Prostate gland (tissue), 2 donors: Measurements from ENCODE around the gene CES2. TPM values are rescaled to one million over a fixed set of nuclear protein-coding genes. Genes with fewer than 3 reads are reported as not detected.
"Not testable (repeated sequence)": the region's sequence is repeated elsewhere in the genome, so short reads cannot be mapped to it uniquely, and the experiment has no call there.

Source experiments
- DNase-seq: peaks from one replicate; pipeline ENCODE4 v3.0.0-alpha.2; 2019; ENCODE audit warnings: low spot score
- H3K27ac ChIP-seq, 2 donors: fragments of 200-600 bp; sonication (generic); 2 replicates each; pipeline ENCODE4 v1.5.1; 2017 to 2019
- H3K27me3 ChIP-seq: fragments of 200-600 bp; sonication (generic); replicated peaks from 2 replicates; pipeline ENCODE4 v1.5.1; 2019; ENCODE audit not compliant: insufficient read depth
- H3K36me3 ChIP-seq, 2 donors: fragments of 200-600 bp; sonication (generic); 1 replicate in 1 of 2; 2 replicates in 1 of 2; pipeline versions ENCODE4 v1.5.1 to v1.8.1; 2017 to 2019
- H3K4me1 ChIP-seq: fragments of 200-600 bp; sonication (generic); replicated peaks from 2 replicates; pipeline ENCODE4 v1.5.1; 2019
- H3K4me3 ChIP-seq, 2 donors: fragments of 200-600 bp; sonication (generic); 2 replicates each; pipeline ENCODE4 v1.5.1; 2017 to 2019
- H3K9me3 ChIP-seq: fragments of 200-600 bp; sonication (generic); 2 replicates; pipeline ENCODE4 v1.5.1; 2017
- POLR2A ChIP-seq: fragments of 450-650 bp; IDR thresholded peaks from one replicate; pipeline ENCODE4 v1.6.1; 2016; ENCODE audit warnings: antibody characterized with exemption, mild to moderate bottlenecking
- POLR2AphosphoS5 ChIP-seq: sonication (generic); formaldehyde crosslinking; IDR thresholded peaks from one replicate; pipeline ENCODE4 v1.6.1; 2017; ENCODE audit warnings: antibody characterized with exemption
- WGBS: methylation state at CpG from one replicate; pipeline ENCODE4 v1.1.5; 2018; 5-methylcytosine and 5-hydroxymethylcytosine counted together
- intact Hi-C: fragments of 100-400 bp; cut with DNase I; formaldehyde crosslinking; loops from one replicate; pipeline ENCODE4 v1.14.2; 2022
- total RNA-seq, 2 donors: library from RNA; depleted of rRNA; stranded (reverse); fragments of >200 nt; gene quantifications; one replicate each; pipeline ENCODE4 v1.1.0, GENCODE V29; 2016
- TF ChIP-seq, protein P1 (sequence below), 4 experiments: fragments of 200-600 bp in 2 of 4; fragments of 450-650 bp in 2 of 4; sonication (generic) in 2 of 4; IDR thresholded peaks; 1 replicate in 3 of 4; 2 replicates in 1 of 4; pipeline ENCODE4 v1.5.1; 2016 to 2019; ENCODE audit warnings: antibody characterized with exemption in 4 of 4, mild to moderate bottlenecking in 2 of 4, moderate library complexity in 2 of 4

The CES2 gene
- total RNA-seq, 2 donors from 2014 or later, result 36.3 to 61.5 TPM

DNA sequence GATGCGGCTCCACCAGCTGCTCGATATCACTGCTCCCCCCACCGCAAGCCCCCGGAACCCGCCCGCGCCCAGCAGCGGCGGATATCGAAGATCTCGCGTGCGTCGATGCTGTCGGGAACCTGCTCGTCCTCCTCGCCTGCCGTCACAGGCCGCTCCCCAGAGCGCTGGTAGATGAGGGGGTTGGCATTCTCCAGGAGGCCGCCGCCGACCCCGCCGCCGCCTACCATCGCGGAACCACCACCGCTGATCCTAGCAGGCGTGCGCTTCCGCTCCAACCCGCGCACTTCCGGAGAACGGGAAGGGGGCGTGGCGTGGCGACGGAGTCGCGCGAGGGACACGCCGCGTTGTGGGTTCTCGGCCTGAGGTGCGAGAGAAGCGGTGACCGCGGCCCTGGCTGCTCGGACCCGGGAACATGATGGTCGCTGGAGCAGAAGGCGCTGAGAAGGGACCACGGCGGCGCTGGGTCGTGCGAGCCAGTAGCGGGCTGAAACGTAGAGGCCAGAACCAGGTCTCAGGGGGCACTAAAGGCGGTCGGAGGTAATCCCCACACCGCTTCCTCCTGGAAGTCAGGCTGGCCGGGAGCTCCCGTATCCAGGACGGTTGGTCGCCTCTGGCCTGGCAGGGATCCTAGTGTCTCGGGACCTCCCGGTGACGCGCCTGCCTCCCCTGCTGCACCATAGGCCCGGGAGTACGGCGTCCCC is 1.0 kb upstream of the CES2 start, which contains the start of gene CIAO2B:
Gene CIAO2B (minus strand): TSS at position 265 of the 701 bp plus-strand sequence. CDS start 38 bp downstream, at position 227.
- no peaks in the 10 kb centered on the region for H3K36me3 ChIP-seq
- intact Hi-C loops, result no loop called here
- H3K9me3 ChIP-seq, result no peaks in the 10 kb centered on the region
- no peaks in the 10 kb centered on the region for H3K27me3 ChIP-seq
- peaks cover 22% of the 10 kb centered on the region for H3K4me1 ChIP-seq
- peak within 1 kb of the TSS; percentile 89 to 92 for H3K27ac ChIP-seq
- H3K4me3 ChIP-seq, result peak within 1 kb of the TSS; percentile 99 to 100
- TF ChIP-seq POLR2AphosphoS5 (peak; percentile 99), POLR2A (peak; percentile 84)
- TF ChIP-seq, protein P1, sequence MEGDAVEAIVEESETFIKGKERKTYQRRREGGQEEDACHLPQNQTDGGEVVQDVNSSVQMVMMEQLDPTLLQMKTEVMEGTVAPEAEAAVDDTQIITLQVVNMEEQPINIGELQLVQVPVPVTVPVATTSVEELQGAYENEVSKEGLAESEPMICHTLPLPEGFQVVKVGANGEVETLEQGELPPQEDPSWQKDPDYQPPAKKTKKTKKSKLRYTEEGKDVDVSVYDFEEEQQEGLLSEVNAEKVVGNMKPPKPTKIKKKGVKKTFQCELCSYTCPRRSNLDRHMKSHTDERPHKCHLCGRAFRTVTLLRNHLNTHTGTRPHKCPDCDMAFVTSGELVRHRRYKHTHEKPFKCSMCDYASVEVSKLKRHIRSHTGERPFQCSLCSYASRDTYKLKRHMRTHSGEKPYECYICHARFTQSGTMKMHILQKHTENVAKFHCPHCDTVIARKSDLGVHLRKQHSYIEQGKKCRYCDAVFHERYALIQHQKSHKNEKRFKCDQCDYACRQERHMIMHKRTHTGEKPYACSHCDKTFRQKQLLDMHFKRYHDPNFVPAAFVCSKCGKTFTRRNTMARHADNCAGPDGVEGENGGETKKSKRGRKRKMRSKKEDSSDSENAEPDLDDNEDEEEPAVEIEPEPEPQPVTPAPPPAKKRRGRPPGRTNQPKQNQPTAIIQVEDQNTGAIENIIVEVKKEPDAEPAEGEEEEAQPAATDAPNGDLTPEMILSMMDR (IDR thresholded peaks at IDR 0.05), result no peak
- DNase-seq, result peak; percentile 84
- under 1% methylated on average over 48 of the region's 76 CpGs for WGBS

DNA sequence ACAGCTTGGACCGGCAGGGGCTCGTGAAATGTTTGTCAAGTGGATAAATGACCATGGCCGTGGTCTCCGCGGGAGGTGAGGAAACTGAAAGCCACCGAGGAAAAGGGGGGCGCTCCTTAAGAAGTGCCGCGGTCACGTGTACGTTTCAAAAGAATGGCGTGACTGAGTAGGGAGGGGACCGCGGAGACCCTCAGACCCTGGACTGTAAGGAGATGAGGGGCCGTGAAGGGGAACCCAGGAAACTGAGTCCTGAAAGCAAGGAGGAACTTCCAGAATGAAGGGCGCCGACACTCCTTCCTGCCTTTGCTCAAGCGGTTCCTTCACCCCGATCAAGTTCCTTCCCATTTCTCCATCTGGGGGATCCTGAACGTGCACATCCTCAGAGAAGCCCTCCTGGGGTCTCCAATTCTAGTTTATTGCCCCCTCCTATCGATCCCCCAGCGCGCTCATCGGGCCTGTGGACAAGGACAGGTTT is 440 bp upstream of the CES2 start:
- peak overlapping the region; percentile 89 to 92 for H3K27ac ChIP-seq
- WGBS, result under 1% methylated on average over 22 of the region's 24 CpGs
- H3K36me3 ChIP-seq, intact Hi-C loops, H3K27me3 ChIP-seq, DNase-seq, H3K9me3 ChIP-seq: not testable (repeated sequence)
- H3K4me3 ChIP-seq, result peak overlapping the region; percentile 99 to 100
- peaks cover 22% of the 10 kb centered on the region for H3K4me1 ChIP-seq

DNA sequence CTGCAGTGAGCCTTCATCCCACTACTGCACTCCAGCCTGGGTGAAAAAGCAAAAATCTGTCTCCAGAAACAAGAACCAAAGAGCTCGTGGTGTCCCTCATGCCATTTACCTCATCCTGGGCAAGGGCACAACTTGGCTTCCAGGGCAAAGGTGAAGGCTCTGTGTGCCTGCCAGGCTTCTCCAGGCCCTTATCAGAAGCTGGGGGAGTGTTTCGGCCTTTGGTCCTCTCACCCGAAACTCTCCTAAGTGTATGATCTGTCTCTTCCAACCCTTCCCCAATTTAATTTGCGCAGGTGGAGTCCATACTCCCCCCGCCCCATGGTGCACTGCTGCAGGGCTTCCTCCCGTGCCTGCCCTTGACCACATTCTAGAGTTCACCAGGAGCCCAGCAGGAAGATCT is 1.1 kb downstream of the CES2 start:
- 87% methylated on average over 6 of the region's 6 CpGs for WGBS
- H3K27me3 ChIP-seq, result no peaks in the 10 kb centered on the region
- H3K9me3 ChIP-seq, result no peaks in the 10 kb centered on the region
- H3K4me1 ChIP-seq, result peaks cover 22% of the 10 kb centered on the region
- peak overlapping the region in 1 of 2 donors; percentile 92 for H3K27ac ChIP-seq
- no peak for DNase-seq
- peaks cover 0 to 16% of the 10 kb centered on the region in 2 donors for H3K36me3 ChIP-seq
- TF ChIP-seq, protein P1 (IDR thresholded peaks at IDR 0.05), result no peak
- TF ChIP-seq POLR2AphosphoS5 (no peak), POLR2A (no peak)
- H3K4me3 ChIP-seq, result no peak overlapping the region
- intact Hi-C loops, result no loop called here

DNA sequence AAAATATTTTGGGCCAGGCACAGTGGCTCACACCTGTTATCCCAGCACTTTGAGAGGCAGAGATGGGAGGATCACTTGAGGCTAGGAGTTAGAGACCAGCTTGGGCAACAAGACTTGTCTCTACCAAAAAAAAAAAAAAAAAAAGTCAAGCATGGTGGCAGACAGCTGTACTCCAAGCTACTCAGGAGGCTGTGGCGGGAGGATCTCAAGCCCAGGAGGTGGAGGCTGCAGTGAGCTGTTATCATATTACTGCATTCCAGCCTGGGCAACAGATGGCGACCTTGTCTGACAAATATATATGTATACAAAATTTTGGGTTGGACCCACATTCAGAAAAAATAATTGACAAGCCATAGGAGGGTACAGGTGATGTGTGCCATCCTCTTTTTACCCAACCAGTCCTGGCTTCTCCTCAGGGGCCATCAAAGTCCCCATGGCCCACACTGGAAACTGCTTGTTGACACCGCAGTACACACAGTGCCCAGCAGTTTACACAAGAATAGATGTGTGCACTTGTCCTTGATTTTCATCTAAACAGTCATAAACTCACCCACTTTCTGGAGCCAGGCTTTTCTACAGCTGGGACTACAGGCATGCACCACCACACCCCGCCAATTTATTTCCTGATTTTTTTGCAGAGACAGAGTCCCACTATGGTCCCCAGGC is 1.7 kb downstream of the CES2 start:
- H3K4me1 ChIP-seq, result peaks cover 22% of the 10 kb centered on the region

DNA sequence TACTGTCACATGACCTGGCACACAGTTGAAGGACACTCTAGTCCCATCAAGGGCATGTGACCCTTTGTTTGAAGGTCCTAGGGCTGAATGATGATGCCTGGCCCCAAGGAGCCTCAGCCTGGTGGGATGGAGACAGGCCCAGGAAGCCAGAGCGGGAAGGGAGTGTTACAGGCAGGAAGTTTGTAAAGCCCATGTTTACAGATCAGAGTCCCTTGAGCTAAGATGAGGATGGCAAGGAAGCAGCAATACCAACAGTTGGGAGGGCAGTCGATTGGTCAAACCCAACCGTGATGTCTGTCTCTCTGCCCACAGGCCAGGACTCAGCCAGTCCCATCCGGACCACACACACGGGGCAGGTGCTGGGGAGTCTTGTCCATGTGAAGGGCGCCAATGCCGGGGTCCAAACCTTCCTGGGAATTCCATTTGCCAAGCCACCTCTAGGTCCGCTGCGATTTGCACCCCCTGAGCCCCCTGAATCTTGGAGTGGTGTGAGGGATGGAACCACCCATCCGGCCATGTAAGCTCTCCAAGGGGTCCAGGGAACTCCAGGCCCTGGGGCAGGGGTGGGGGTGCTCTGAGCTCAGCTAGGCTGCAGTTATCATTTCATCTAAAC is 2.5 kb downstream of the CES2 start:
- Histone ChIP-seq H3K36me3 (peaks cover 4 to 21% of the 10 kb centered on the region in 2 donors), H3K4me3 (no peak overlapping the region), H3K27ac (no peak overlapping the region), H3K9me3 (no peaks in the 10 kb centered on the region), H3K27me3 (no peaks in the 10 kb centered on the region), H3K4me1 (peaks cover 17% of the 10 kb centered on the region)
- 89% methylated on average over 9 of the region's 10 CpGs for WGBS
- TF ChIP-seq POLR2A (no peak), POLR2AphosphoS5 (no peak)
- TF ChIP-seq, protein P1 (IDR thresholded peaks at IDR 0.05), result no peak
- intact Hi-C loops, result no loop called here
- no peak for DNase-seq

More for the DNA sequence above, 1.7 kb downstream of the CES2 start:
- peaks cover under 1 to 21% of the 10 kb centered on the region in 2 donors for H3K36me3 ChIP-seq
- TF ChIP-seq POLR2A (no peak), POLR2AphosphoS5 (peak; percentile 68)
- H3K9me3 ChIP-seq, result no peaks in the 10 kb centered on the region
- WGBS, result 71% methylated on average over 4 of the region's 4 CpGs
- no peaks in the 10 kb centered on the region for H3K27me3 ChIP-seq
- intact Hi-C loops, result no loop called here
- H3K4me3 ChIP-seq, result no peak overlapping the region
- peak overlapping the region in 1 of 2 donors; percentile 92 for H3K27ac ChIP-seq
- DNase-seq, result peak; percentile 55
